ENCODE data around the gene HNRNPK. TPM values are rescaled to one million over a fixed set of nuclear protein-coding genes. Genes with fewer than 3 reads are reported as not detected.

Gene HNRNPK
- total RNA-seq, result 100 to 1,000 TPM; 545 to 772 TPM

DNA sequence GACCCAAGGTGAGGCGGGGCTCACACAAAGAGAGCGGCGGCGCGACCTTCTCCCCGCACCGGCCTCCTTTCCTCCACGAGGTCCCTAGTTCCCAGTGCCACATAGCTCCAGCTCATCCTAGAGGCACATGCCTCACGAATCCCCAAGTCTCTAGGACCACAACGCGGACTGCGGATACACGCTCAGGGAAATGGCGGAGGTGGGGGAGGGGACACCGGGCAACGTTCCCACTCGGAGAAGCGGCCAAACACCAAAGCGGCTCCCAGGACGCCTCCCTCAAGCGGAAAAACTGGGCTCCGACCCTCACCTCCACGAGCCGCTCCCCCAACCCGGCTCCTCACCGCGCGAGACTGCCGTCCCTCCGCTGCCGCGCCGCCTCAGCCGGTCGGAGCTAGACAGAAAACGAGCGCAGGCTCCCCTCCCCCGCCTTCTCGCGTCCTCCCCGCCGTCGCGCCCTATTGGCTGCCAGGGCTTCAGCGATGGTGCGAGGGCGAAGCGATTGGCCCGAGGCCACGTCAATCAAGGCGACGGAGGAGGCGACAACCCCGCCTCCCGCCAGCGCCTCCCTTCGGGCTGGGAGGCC, at the start of gene HNRNPK:
HNRNPK (minus strand) TSS at position 404 of the 583 bp plus-strand sequence. CDS start 1,963 bp downstream, outside the sequence.
- ATAC-seq, result peak; percentile 92 to 94
- no peaks in the 10 kb centered on the region for H3K27me3 Mint-ChIP-seq
- peaks cover 48% of the 10 kb centered on the region for H3K36me3 Mint-ChIP-seq
- DNase-seq (ENCODE audit: low spot score), result peak; percentile 100
- peak within 1 kb of the TSS; percentile 89 to 100 for H3K27ac Mint-ChIP-seq
- peak within 1 kb of the TSS; percentile 95 for H3K4me3 Mint-ChIP-seq
- peaks cover 39 to 46% of the 10 kb centered on the region in 2 donors for H3K4me1 Mint-ChIP-seq (ENCODE audit: low read depth in 2 of 2)
- no peaks in the 10 kb centered on the region for H3K9me3 Mint-ChIP-seq

DNA sequence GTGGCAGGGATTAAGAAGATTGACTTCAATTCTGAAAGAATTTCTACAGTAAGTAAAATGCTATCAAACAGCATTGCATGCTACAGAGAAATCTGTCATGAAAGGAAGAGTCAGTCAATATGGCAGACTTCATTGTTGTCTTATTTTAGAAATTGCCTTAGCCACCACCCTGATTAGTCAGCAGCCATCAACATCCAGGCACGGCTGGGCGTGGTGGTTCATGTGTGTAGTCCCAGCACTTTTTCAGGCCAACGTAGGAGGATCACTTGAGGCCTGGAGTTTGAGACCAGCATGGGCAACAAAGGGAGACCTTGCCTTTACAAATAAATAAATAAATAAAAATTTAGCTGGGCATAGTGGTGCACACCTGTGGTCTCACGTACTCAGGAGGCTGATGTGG, 47.2 kb upstream of the HNRNPK start:
- Mint-ChIP-seq H3K27me3 (peaks cover 9 to 22% of the 10 kb centered on the region in 2 donors), H3K4me3 (no peak overlapping the region), H3K4me1 (ENCODE audit: low read depth in 2 of 2) (no peaks in the 10 kb centered on the region), H3K9me3 (no peaks in the 10 kb centered on the region), H3K36me3 (no peaks in the 10 kb centered on the region), H3K27ac (no peak overlapping the region)
- ATAC-seq, result no peak
- DNase-seq (ENCODE audit: low spot score), result no peak

DNA sequence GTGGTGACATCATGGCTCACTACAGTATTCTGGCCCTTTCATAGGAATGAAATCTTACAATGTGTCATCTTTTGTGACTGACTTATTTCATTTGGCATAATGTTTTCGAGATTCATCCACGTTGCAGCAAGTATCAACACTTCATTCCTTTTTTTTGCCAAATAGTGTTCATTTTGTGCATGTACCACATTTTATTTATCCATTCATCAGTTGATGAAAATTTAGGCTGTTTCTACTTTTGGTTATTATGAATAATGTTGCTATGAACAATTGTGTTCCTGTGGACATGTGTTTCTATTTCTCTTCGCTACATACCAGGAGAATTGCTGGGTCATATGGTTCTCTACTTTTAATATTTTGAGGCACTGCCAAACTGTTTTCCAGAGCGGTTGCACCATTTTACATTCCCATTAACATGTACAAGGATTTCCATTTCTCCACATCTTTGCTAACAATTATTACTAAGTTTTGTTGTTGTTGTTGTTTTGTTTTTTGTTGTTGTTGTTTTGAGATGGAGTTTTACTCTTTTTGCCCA, 44.1 kb upstream of the HNRNPK start:
- H3K4me1 Mint-ChIP-seq (ENCODE audit: low read depth in 2 of 2), result no peaks in the 10 kb centered on the region
- H3K27ac Mint-ChIP-seq, result no peak overlapping the region
- no peaks in the 10 kb centered on the region for H3K36me3 Mint-ChIP-seq
- H3K4me3 Mint-ChIP-seq, result no peak overlapping the region
- H3K27me3 Mint-ChIP-seq, result peaks cover 11 to 22% of the 10 kb centered on the region in 2 donors
- ATAC-seq, result no peak
- H3K9me3 Mint-ChIP-seq, result no peaks in the 10 kb centered on the region
- DNase-seq (ENCODE audit: low spot score), result no peak

DNA sequence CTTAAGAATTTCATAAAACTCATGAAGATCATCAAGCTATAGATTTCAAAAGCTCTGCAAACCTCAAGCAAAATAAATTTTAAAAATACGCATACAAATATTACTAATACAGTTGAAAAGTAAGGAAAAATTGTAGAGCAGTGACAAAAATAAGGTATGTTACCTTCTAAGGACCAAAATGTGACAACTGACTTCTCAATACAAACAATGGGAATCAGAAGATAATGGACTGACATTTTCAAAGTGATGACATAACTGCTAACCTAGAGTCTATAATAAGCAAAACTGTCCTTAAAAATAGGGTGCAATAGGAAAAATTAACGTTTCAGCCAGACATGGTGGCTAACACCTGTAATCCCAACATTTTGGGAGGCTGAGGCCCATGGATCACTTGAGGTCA, 27.6 kb upstream of the HNRNPK start:
- DNase-seq (ENCODE audit: low spot score) (no peak), ATAC-seq (no peak)
- no peaks in the 10 kb centered on the region for H3K36me3 Mint-ChIP-seq
- no peak overlapping the region for H3K27ac Mint-ChIP-seq
- H3K9me3 Mint-ChIP-seq, result no peaks in the 10 kb centered on the region
- no peak overlapping the region for H3K4me3 Mint-ChIP-seq
- H3K4me1 Mint-ChIP-seq (ENCODE audit: low read depth in 2 of 2), result no peaks in the 10 kb centered on the region
- no peaks in the 10 kb centered on the region for H3K27me3 Mint-ChIP-seq

GRCh38 chr9:84003246-84003645, 23.2 kb upstream of the HNRNPK start:
- Mint-ChIP-seq H3K4me1 (ENCODE audit: low read depth in 2 of 2) (peaks cover 0 to 10% of the 10 kb centered on the region in 2 donors), H3K27me3 (no peaks in the 10 kb centered on the region), H3K36me3 (peaks cover 5% of the 10 kb centered on the region), H3K27ac (no peak overlapping the region), H3K9me3 (no peaks in the 10 kb centered on the region), H3K4me3 (no peak overlapping the region)
- ATAC-seq (no peak), DNase-seq (ENCODE audit: low spot score) (no peak)

DNA sequence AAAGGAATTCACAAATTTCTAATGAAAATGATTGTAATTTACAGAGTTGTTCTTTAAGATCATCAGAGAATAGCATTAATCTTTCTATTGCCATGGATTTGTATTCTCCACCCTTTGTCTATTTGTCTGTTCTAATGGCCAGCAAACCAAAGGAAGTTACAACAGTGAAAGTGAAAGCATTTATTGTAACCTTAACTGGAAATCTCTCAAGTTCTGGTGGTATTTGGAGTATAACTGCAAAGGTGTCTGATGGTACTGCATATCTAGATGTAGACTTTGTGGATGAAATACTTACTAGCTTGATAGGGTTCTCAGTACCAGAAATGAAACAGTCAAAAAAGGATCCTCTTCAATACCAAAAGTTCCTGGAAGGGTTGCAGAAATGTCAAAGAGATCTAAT, 22.3 kb upstream of the HNRNPK start:
- peaks cover 5% of the 10 kb centered on the region for H3K36me3 Mint-ChIP-seq

GRCh38 chr9:84001621-84002020, 21.6 kb upstream of the HNRNPK start:
- Mint-ChIP-seq H3K9me3 (no peaks in the 10 kb centered on the region), H3K4me3 (no peak overlapping the region), H3K27me3 (no peaks in the 10 kb centered on the region), H3K4me1 (ENCODE audit: low read depth in 2 of 2) (peaks cover 0 to 10% of the 10 kb centered on the region in 2 donors), H3K36me3 (peaks cover 5% of the 10 kb centered on the region), H3K27ac (no peak overlapping the region)
- no peak for ATAC-seq
- DNase-seq (ENCODE audit: low spot score), result no peak

More for the DNA sequence above, 22.3 kb upstream of the HNRNPK start:
- no peak for DNase-seq (ENCODE audit: low spot score)
- Mint-ChIP-seq H3K27me3 (no peaks in the 10 kb centered on the region), H3K4me3 (peak overlapping the region; percentile 44), H3K27ac (no peak overlapping the region), H3K4me1 (ENCODE audit: low read depth in 2 of 2) (peaks cover 0 to 10% of the 10 kb centered on the region in 2 donors), H3K9me3 (no peaks in the 10 kb centered on the region)
- ATAC-seq, result peak in 1 of 2 donors; percentile 62

DNA sequence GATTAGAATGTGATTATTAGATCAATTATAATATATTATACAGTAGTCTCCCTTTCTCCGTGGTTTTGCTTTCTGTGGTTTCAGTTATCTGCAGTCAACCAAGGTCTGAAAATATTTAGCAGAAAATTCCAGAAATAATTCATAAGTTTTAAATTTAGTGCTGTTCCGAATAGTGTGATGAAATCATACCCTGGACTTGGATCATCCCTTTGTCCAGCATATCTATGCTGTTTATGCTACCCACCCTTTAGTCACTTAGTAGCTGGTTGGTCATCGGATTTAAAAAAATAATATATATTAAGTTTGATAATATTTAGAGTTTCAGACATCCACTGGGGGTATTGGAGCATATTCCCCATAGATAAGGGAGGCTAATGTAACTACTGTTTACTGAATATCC, 20.2 kb upstream of the HNRNPK start:
- DNase-seq (ENCODE audit: low spot score), result no peak
- no peak for ATAC-seq
- Mint-ChIP-seq H3K4me1 (ENCODE audit: low read depth in 2 of 2) (peaks cover 0 to 10% of the 10 kb centered on the region in 2 donors), H3K27me3 (no peaks in the 10 kb centered on the region), H3K36me3 (peaks cover 5% of the 10 kb centered on the region), H3K9me3 (no peaks in the 10 kb centered on the region), H3K27ac (no peak overlapping the region), H3K4me3 (no peak overlapping the region)

DNA sequence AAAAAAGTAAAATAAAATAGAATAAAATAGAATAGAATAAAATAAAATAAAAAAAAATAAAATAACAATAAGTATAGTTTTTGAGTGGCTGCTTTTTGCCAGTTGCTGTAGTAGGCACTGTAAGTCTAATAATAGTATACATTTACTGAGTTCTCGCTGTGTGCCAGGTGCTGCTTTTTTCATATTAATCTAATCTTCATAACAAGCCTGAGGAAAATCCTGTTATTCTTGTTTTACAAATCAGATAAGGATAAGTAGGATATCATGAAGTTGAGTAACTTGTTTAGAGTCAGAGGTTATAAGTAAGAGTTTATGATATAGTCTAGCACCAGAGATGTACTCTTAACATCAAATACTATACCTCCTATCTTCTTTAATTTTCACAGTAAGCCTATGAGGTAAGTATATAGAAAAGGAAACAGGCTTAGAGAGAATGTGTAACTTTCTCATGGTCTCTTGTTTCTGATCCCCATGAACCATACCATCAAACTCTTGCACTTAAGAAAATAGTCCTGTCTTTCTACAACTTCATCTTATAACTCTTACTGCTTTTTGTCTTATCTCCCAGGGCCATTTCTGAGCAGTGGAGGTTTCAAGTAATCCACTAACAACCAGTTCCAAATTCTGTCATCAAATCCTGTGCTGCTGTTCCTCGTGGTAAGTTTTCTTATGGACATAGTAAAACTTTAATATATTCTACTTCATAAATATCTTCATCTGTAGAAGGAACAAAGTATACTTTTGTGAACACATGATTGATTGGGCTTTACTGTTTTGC, 19.3 kb upstream of the HNRNPK start:
- Mint-ChIP-seq H3K9me3 (no peaks in the 10 kb centered on the region), H3K4me1 (ENCODE audit: low read depth in 2 of 2) (peaks cover 0 to 10% of the 10 kb centered on the region in 2 donors), H3K27me3 (no peaks in the 10 kb centered on the region), H3K36me3 (peaks cover 5% of the 10 kb centered on the region), H3K4me3 (no peak overlapping the region), H3K27ac (no peak overlapping the region)
- ATAC-seq (no peak), DNase-seq (ENCODE audit: low spot score) (no peak)

DNA sequence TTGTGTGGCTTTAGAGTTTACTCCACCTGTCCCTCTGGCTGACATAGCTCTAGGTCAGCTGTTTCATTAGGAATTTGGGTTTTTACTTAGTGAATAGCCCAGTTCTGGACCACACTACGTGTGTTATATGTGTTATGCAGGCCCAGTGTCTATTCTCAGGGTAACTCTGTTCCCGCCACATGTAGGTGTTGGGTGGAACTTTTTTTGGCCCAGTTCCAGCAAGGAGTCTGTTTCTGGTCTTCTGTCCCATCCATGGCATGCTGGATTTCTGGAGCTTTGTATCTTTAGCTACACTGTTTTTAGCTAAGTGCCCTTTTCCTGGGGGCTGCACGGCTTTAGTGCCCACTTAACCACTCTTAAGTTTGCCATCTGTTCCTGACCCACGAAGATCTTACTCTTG, 16.1 kb upstream of the HNRNPK start:
- no peaks in the 10 kb centered on the region for H3K9me3 Mint-ChIP-seq
- H3K4me1 Mint-ChIP-seq (ENCODE audit: low read depth in 2 of 2), result peaks cover 0 to 6% of the 10 kb centered on the region in 2 donors
- H3K36me3 Mint-ChIP-seq, result peaks cover 3% of the 10 kb centered on the region
- no peak for DNase-seq (ENCODE audit: low spot score)
- no peak for ATAC-seq
- H3K27ac Mint-ChIP-seq, result no peak overlapping the region
- H3K4me3 Mint-ChIP-seq, result no peak overlapping the region
- H3K27me3 Mint-ChIP-seq, result no peaks in the 10 kb centered on the region

- Mint-ChIP-seq H3K27ac (no peak overlapping the region), H3K4me1 (ENCODE audit: low read depth in 2 of 2) (peaks cover 7 to 12% of the 10 kb centered on the region in 2 donors), H3K27me3 (no peaks in the 10 kb centered on the region), H3K9me3 (no peaks in the 10 kb centered on the region), H3K4me3 (no peak overlapping the region), H3K36me3 (peaks cover 4% of the 10 kb centered on the region)
- ATAC-seq (no peak), DNase-seq (ENCODE audit: low spot score) (no peak)
These were observed 12.9 kb upstream of the HNRNPK start for GRCh38 chr9:83992901-83993300.

- no peak for ATAC-seq
- Mint-ChIP-seq H3K27me3 (no peaks in the 10 kb centered on the region), H3K9me3 (no peaks in the 10 kb centered on the region), H3K27ac (no peak overlapping the region), H3K36me3 (peaks cover 4% of the 10 kb centered on the region), H3K4me3 (no peak overlapping the region), H3K4me1 (ENCODE audit: low read depth in 2 of 2) (peaks cover 12 to 15% of the 10 kb centered on the region in 2 donors)
- no peak for DNase-seq (ENCODE audit: low spot score)
These were observed 12.4 kb upstream of the HNRNPK start for GRCh38 chr9:83992407-83992806.

GRCh38 chr9:83991355-83991754, 11.3 kb upstream of the HNRNPK start:
- Mint-ChIP-seq H3K9me3 (no peaks in the 10 kb centered on the region), H3K36me3 (peaks cover 4% of the 10 kb centered on the region), H3K4me1 (ENCODE audit: low read depth in 2 of 2) (peaks cover 21 to 25% of the 10 kb centered on the region in 2 donors), H3K4me3 (no peak overlapping the region), H3K27ac (no peak overlapping the region), H3K27me3 (no peaks in the 10 kb centered on the region)
- ATAC-seq (no peak), DNase-seq (ENCODE audit: low spot score) (no peak)

- Mint-ChIP-seq H3K4me3 (no peak overlapping the region), H3K27ac (no peak overlapping the region), H3K36me3 (peaks cover 4% of the 10 kb centered on the region), H3K9me3 (no peaks in the 10 kb centered on the region), H3K4me1 (ENCODE audit: low read depth in 2 of 2) (peaks cover 21 to 25% of the 10 kb centered on the region in 2 donors), H3K27me3 (no peaks in the 10 kb centered on the region)
- ATAC-seq (no peak), DNase-seq (ENCODE audit: low spot score) (no peak)
These were observed 8.4 kb upstream of the HNRNPK start for GRCh38 chr9:83988411-83988810.

All from natural killer cell treated with Interleukin-12 subunit alpha and Interleukin-12 subunit beta and Interleukin-15 and Interleukin-18, amount 100 ng/mL, for 72 hours (primary cell).